HG02840 (cell line): ENCODE data around the gene UXS1.

Experiments
- ATAC-seq: cut with Tn5 transposase; IDR thresholded peaks from one replicate; pipeline ENCODE4 v1.9.1; 2021; ENCODE audit warnings: mild to moderate bottlenecking, moderate library complexity, moderate number of reproducible peaks; ENCODE audit not compliant: unreplicated experiment, low FRiP score

The UXS1 gene

DNA sequence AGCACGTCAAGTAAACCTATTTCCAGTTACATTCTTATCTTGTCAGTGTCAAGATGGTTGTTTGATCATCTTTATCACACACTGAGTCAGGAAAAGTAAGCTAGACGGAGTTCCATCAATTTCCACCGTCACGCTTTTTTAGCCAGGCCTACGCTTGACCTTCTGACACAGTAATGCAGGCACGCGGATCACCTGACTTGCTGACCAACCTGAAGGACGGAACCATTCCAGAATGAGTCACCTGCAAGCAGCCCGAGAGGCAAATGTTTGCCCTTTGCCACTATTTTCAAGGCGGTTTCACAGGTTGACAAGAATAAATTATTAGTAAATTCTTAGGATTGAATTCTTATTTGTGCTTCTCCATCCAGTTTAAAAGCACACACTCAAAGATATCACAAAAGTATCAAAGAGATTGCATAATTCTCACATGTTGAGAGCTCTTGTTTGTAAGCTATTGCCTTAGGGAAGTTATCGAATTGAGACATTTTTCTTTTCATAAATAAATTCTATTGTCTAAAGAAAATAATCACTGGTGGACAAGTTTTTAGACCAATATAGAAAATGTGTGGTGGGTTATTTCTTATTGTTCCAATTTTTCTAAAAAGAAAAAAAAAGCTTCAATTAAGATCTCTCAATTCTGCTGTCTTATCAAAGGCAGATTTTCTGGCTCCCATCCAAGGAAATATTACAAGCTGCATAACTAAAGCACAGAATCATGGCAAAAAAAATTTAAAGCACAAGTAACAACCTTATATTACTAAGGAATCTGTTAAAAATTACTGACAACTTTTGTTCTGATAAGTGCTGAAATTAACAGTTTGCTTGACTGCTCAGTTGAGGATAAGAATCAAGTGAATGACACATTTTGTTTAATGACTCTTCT is 31.9 kb downstream of the UXS1 start:
- ATAC-seq, result no peak

DNA sequence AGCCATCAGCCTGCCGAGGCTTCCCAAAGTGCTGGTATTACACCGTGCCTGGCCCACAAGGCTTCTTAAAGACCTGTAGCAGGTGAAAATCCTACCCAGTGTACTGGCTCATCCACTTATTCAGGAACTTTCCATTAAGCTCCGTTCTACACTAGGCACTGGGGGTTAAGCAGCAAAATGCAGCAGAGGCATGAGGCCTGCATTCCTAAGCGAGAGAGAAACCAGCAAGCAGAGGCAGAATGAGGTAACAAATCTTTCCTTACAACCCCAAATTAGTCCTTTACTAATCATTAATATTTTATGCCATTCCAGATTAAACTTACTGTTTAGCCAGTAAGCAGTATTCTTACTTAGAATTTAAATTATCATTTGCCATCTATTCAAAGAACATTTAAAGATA is 32.8 kb downstream of the UXS1 start:
- ATAC-seq, result no peak

DNA sequence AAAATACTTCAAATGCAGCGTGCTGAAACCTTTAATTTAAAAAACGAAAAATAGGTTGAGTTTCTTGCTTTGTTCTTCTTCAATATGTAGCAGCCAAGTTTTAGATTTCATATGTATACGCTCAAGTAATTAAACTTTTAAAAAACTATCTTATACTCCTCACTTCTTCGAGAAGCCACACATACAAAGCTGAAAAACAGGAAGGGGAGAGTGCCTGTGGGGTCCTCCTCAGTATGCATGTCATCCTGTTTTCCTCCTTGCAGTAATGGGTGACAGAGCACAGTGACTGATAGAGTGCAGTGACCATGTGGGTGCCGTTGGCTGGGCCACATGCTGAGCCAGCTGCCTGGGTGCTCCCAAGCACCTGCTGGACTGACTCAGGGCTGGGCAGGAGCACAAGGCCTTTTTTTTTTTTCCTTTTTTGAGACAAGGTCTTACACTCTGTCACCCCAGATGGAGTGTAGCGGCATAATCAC is 33.3 kb downstream of the UXS1 start:
- peak; percentile 50 for ATAC-seq

DNA sequence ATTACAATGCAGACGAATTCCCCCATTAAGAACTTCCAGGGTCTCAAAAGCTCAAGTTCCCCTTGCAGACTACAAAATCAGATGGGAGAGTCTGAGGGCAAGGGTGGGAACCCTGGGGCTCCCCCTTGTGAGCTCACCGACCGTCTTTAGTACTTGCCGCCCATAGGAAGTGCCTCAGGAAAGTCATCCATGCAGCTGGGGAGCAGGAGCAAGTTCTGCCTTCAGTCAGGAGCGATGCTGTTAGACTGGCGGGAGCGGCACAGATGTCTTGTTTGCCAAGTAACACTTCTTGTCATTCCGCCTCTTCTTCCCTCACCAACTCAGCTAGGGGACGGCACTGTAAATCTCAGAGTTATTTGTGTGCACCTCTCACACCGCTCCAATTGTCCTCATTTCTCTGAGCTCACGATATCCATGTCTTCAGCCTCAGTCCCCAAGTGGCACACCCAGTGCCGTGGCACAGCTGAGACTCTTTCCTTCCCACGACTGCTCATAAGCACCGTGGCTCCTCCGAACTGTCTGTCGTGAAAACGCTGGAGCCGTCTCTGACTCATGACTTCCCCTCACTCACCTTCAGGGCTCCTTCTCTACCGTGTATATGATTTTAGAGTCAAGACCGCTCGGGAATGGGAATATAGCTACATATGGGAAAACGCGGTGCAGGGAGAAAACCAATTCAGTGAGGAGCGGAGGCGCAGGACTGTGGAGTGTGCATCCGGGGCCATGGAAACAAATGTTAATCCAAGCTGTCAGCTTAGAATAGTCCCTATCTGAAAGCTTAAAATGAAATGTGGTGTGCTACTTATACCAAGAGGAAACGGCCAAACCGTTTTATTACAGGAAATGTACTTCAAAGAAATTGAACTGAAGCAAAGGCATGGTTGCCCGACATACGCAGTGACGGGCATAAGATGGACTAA is 34.0 kb downstream of the UXS1 start:
- peak; percentile 62 for ATAC-seq

DNA sequence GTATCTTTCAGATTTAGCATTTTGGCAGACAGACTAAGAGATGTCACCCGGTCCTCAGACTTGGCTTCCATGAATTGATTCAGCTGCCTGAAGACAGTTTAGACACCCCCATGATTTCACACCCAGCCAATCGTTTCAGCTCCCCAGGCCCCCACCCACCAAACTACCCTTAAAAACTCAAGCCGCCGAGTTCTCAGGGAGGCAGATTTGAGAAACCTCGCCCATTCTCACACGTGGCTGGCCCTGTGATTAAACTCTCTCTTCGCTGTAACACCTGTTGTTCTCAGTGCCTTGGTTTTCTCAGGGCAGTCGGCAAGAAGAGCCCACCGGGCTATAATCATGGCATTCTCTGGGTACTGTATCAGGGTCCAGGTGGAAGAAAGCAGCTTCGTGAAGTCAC is 35.2 kb downstream of the UXS1 start:
- ATAC-seq, result no peak

DNA sequence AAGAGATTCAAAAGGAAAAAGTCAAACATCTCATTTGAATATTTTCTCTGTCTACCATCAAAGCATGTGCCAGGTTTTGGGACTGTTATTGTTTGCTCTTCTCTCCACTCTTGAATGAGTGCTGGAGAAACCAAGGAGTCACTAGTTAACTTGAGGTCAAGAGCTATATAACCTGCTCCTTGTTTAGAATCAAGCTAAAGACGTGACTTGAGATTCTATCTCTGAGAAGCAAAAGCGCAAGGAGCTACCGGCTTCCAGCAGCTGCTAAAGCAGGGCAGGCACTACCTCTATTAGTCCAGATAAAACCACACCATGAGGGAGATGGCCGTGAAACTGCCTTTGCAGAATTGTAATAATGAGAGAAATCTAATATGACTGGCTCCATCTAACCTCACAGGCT is 36.0 kb downstream of the UXS1 start:
- ATAC-seq, result no peak

DNA sequence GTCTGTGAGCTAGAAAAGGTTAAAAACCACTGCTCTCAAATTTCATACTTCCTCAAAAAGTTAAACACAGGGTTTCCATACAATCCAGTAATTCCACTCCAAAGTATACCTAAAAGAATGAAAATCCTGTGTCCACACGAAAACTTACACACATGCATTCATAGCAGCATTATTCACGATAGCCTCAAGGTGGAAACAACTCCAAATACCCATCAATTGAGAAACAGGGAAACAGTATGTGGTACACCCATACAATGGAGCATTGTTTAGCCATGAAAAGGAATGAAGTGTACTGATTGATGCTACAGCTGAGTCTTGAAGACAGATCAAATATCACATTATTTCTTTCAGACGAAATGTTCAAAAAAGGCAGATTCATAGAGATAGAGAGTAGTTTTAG is 36.7 kb downstream of the UXS1 start:
- ATAC-seq, result no peak

DNA sequence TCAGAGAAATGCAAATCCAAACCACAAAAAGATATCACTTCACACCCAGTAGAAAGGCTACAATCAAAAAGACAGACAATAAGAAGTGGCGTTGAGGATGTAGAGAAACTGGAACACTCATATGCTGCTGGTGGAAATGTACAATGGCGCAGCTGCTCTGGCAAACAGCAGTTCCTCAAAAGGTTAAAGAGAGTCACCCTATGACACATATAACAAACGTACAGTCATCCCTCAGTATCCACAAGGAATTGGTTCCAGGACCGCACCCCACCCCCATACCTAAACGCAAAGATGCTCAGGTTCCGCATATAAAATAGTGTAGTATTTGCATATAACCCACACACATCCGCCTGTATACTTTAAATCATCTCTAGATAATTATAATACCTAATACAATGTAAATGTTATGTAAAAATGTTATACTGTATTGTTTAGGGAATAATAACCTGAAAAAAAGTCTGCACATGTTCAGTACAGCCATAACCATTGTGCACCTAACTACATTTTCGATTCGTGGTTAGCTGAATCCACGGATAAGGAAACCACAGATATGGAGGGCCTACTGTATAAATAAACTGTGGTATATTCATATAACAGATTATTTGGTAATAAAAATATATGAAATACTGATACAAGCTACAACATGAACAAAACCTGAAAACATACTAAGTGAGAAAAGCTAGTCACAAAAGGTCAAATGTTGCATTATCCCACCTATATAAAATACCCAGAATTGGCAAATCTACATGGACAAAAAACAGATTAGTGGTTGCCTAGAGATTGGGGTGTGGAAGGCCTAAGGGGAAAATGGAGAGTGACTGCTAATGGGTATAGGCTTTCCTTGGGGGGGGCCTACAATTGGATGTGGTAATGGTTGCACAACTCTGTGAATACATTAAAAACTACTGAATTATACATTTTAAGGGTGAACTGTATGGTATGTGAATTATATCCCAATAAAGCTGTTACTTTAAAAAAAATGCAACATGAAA is 37.5 kb downstream of the UXS1 start:
- no peak for ATAC-seq

DNA sequence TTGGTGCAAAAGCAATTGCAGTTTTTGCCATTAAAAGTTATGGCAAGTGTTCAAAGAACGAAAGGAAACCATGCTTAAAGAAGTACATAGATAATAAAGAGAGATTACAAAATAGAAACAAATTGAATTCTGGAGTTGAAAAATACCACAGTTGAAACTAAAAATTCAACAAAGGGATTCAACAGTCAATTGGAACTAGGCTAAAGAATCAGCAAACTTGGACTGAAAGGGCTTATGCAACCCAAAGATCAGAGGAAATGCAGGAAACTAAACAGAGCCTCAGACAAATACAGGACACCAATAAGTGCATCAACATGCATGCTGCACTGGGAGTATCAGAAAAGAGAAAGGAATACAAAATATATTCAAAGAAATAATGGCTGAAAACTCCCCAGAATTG is 40.3 kb downstream of the UXS1 start:
- no peak for ATAC-seq

DNA sequence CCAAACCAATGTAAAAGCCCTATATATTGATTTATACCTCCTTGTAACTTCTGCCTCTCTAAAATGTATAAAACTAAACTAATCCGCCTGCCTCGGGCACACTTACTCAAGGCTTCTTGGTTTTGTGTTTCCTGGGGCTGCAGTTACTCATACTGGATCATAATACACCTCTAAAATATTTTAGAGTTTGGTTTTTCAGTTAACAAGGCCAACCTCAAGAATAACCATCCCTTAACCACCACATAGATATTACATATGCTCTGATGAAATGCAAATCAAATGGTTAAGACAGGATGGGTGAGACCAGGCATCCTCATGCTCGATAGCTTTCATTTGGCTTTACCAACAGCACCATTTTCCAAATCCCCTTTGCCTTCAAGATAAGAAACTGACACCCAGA is 46.4 kb downstream of the UXS1 start:
- ATAC-seq, result no peak

DNA sequence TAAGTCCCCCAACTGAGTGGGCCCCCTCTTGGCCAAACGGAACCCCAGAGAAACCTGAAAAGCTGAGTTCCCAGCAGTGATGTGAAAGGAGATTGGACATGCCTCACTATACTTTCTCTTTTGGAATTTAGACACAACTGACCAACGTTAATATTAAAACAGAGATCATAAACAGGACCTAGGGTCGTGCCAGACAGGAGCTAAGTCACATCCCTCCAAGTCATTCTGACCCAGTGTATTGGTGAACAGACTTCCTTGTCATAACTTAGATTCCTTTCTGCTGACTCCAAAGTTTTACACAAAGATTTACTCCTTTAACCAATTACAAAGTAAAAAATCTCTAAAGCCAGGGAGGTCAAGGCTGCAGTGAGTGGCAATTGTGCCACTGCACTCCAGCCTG is 46.9 kb downstream of the UXS1 start:
- no peak for ATAC-seq

DNA sequence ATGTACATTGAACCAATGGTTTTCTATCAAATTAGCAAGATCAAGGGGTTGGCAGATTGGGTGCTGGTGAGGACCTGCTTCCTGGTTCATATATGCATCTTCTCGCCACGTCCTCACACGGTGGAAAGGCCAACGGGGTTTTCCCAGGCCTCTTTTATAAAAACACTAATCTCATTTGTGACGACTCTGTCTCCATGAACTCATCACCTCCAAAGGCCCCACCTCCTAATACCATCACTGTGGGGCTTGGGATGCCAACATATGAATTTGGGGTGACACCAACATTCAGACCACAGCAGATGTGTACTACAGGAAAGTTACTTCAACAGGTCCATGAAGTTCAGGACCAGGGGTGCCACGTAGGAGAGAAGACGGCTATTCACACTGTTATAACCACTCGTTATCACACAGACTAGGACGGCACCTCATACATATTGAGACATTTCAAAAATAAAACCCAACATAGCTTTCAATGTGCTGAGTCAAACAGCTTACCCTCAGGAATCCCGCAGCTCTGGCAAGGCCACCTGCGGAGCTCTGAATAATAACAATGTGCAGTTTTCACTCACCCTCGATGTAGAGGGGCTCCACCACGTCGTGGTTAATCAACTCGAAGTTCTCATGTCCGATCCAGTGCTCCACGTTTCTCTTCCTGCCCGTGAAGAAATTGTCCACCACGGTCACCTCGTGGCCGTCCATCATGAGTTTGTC is 49.3 kb downstream of the UXS1 start:
- no peak for ATAC-seq

DNA sequence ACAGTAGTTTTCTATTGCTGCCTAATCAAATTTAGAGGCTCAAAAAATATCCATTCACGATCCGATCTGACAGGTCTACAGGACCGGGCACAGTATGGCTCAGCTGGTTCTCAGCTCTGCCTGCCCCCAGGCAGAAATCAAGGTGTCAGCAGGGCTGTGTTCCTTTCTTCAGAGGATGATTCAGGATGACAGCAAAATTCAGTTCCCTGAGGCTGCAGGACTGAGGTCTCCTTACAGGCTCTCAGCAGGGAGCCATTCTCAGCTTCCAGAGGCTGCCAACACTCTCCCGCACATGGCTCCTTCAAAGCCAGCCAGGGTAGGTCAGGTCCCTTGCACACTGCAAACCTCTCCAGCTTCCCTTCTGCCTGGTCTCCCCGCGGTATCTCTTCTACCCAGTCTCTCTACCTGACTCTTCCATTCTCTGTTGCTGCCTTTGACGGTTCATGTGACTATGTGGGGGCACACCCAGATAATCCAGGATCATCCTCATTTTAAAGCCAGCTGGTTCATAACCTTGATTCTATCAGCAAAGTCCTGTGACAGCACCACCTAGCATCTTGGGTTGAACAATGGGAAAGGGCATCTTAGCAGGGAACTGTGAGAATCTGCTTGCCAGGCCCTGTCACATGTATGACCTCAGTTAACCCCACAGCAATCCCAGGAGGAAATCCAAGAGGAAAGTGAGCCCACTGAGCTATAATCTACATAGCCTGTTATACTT is 50.4 kb downstream of the UXS1 start:
- no peak for ATAC-seq

DNA sequence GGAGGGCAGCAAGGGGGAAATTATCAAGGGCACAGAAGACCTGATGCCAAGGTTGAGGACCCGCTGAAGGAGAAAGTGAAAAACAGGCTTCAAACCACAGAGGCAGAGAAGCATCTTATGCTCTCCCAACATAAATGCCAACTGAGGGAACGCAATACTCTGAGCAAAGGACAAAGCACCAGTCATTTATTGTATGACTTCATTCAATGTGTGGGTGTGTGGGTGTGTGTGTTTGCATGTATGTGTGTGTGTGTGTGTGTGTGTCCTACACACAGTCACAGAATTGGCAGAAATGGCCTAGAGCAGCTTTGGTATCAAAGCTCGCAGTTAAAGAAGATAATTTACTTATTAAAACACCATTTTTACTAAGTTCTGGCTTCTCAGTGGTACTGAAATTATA is 51.4 kb downstream of the UXS1 start:
- ATAC-seq, result no peak

DNA sequence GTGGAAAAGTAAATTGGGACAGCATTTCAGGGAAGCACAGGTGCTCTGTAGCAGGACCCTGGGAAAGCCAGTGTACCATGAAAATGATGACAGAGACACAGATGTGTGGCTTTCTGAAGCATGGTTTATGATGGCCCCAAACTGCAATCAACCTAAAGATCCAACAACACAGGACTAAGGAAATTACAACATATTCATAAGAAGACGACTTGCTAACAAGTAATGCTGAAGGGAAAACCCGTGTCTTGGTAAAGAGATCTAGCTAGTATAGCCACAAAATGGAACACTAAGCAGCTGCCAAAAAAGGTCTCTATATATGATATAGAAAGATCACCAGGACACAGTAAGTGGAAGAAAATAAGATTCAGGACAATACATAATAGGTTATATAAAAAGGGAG is 53.2 kb downstream of the UXS1 start:
- no peak for ATAC-seq

DNA sequence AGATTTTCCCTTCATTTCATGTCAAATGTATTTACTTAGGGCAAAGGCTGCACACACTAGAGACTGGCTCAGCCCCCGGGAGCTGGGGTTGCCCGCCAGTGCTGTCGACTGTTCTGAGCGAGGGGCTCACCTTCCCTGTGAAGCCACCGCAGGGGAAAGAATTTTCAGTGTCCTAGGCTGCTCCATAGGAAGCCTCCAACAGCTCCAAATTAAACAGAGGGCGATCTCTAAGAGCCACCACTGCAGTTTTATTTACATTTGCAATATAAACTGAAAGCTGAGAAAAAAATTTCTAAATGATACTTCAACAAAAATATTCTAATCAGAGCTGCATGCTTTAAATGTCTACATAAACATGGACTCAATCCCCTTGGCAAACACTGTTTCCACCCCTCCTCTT is 54.0 kb downstream of the UXS1 start:
- ATAC-seq, result no peak

DNA sequence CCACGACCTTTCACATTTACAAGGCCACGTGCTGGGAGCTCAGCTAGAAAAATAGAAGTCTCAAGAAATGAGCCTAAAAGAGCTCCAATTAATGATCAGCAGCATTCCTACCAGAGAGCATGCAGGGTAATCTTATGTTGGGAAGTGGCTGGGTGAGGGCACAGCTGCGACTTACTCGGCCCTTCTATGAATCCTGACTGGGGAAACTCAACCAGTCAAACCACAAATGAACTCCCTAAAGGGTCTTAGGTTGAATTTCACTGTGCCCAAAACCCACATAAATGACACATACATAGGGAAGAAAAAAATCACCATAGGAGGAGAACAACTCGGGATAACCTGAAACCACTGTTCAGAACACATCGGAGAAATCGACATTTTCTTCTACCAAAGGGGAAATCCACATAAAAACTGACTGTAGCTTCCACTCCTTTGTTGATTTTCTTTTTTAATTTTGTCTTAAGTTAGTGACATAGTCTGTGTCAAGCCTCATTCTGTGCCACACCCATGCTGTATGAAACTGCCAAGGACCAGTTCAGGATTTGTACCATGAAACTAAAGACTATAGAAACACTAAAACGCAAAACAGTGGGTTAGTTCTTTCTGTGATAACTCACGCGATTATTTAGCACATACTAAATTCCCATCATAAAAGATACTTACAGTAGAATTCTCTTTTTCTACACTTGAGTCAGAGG is 54.7 kb downstream of the UXS1 start:
- no peak for ATAC-seq

DNA sequence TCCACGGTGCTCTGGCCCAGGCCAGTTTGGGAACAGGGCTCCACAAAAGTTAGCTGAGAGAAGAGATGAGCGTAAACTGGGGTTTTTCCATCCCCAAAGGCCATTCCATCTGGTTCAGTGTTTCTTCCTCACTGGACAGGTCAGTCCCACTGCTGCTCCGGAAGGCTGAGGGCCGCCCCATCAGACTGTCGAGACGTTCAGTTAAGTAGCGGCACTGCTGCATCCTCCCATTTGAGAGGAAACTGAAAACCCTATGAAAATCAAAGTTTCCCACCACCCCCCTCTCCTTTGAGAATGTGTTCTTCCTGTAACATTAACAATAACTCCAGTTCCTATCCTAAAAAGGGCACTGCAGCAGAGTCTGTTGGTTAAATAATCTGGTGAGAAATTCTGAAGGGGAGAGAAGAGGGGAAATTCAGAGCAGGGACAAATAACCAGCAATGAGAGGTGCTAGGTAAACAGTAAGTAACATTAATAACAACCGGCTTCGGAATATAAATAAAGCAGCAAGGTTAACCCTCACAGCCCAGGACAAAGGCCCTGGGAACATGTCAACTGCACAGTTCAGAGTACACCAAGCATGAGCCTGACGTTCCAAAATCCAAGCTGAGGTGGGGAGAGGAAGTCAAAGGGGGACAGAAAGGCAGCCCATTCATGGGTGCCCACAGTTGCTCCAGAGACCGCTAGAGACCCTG is 55.4 kb downstream of the UXS1 start:
- no peak for ATAC-seq
